ENCODE data around the gene PYCR2. TPM values are rescaled to one million over a fixed set of nuclear protein-coding genes. Genes with fewer than 3 reads are reported as not detected.
"Not testable (repeated sequence)": the region's sequence is repeated elsewhere in the genome, so short reads cannot be mapped to it uniquely, and the experiment has no call there.

The PYCR2 gene
- total RNA-seq: 100 to 1,000 TPM; 106 to 126 TPM

GRCh38 chr1:225923692-225924555 lies at the start of gene PYCR2:
Gene PYCR2 (minus strand): TSS chr1:225924250. CDS start chr1:225924110, 140 bp downstream.
- H3K9me3 Mint-ChIP-seq (ENCODE audit: low read depth): no peaks in the 10 kb centered on the region
- H3K27ac Mint-ChIP-seq: peak within 1 kb of the TSS; percentile 96
- CTCF ChIA-PET: interaction anchor here (0.6 to 2.7 kb wide), 10 partner anchors 12 to 449 kb away, joined by 3 to 18 read pairs (median 4); partner anchors contain the start of genes SRP9 and TMEM63A
- ATAC-seq (peak; percentile 97), DNase-seq (peak; percentile 97)
- intact Hi-C loops (cut with DNase I, micrococcal nuclease): loop anchor here (1.0 to 5.0 kb wide), 11 partner anchors 27 to 496 kb away; partner anchors contain the start of genes TMEM63A (in 2 of the 2), ACBD3 (in 1 of the 2), H3-3A (in 1 of the 2) and LBR (in 1 of the 2)
- peaks cover 54% of the 10 kb centered on the region for H3K4me1 Mint-ChIP-seq
- POLR2A ChIA-PET: interaction anchor here (0.6 to 1.8 kb wide), 4 partner anchors 27 to 146 kb away, joined by 3 to 15 read pairs (median 6); partner anchors contain the start of genes H3-3A, SRP9 and TMEM63A
- H3K27me3 Mint-ChIP-seq: no peaks in the 10 kb centered on the region
- H3K36me3 Mint-ChIP-seq (ENCODE audit: low read depth): peaks cover 36% of the 10 kb centered on the region
- H3K4me3 Mint-ChIP-seq: peak within 1 kb of the TSS; percentile 93

GRCh38 chr1:225973158-225973557 lies 49.1 kb upstream of the PYCR2 start:
- Mint-ChIP-seq H3K4me1 (peaks cover 4% of the 10 kb centered on the region), H3K9me3 (ENCODE audit: low read depth) (no peaks in the 10 kb centered on the region), H3K27ac (no peak overlapping the region), H3K36me3 (ENCODE audit: low read depth) (peaks cover 4% of the 10 kb centered on the region), H3K27me3 (no peaks in the 10 kb centered on the region), H3K4me3 (no peak overlapping the region)
- ChIA-PET CTCF (interaction anchor here (0.9 to 3.0 kb wide), 5 partner anchors 10 to 491 kb away, joined by 3 to 14 read pairs (median 4); no protein-coding TSS in a partner anchor), POLR2A (interaction anchor here (0.6 kb wide), 1 partner anchor 164 kb away, joined by 3 read pairs; no protein-coding TSS in a partner anchor)
- no peak for ATAC-seq
- no peak for DNase-seq
- intact Hi-C loops (cut with DNase I, micrococcal nuclease): loop anchor here (5.0 to 10.0 kb wide), 2 partner anchors 61 to 318 kb away; partner anchors contain the start of gene ENAH (in 1 of the 2)

GRCh38 chr1:225972344-225973152 lies 48.5 kb upstream of the PYCR2 start:
- Mint-ChIP-seq H3K4me1 (peaks cover 4% of the 10 kb centered on the region), H3K4me3 (no peak overlapping the region), H3K36me3 (ENCODE audit: low read depth) (peaks cover 4% of the 10 kb centered on the region), H3K27me3 (no peaks in the 10 kb centered on the region), H3K9me3 (ENCODE audit: low read depth) (no peaks in the 10 kb centered on the region), H3K27ac (no peak overlapping the region)
- ChIA-PET POLR2A (interaction anchor here (0.6 kb wide), 2 partner anchors 37 to 164 kb away, joined by 3 read pairs; no protein-coding TSS in a partner anchor), CTCF (interaction anchor here (0.8 to 3.0 kb wide), 6 partner anchors 9 to 498 kb away, joined by 3 to 14 read pairs (median 4); no protein-coding TSS in a partner anchor)
- no peak for ATAC-seq
- DNase-seq: no peak
- intact Hi-C loops (cut with DNase I, micrococcal nuclease): loop anchor here (5.0 to 10.0 kb wide), 2 partner anchors 60 to 318 kb away; partner anchors contain the start of gene ENAH (in 1 of the 2)

- CTCF ChIA-PET: interaction anchor here (0.6 to 0.9 kb wide), 3 partner anchors 9 to 502 kb away, joined by 3 read pairs; no protein-coding TSS in a partner anchor
- intact Hi-C loops (cut with DNase I, micrococcal nuclease): loop anchor here (5.0 to 10.0 kb wide), 2 partner anchors 58 to 316 kb away; partner anchors contain the start of gene ENAH (in 1 of the 2)
- H3K27ac Mint-ChIP-seq: not testable (repeated sequence)
These were observed 46.6 kb upstream of the PYCR2 start for GRCh38 chr1:225970592-225971157.

GRCh38 chr1:225969751-225970150 lies 45.7 kb upstream of the PYCR2 start:
- H3K4me3 Mint-ChIP-seq; H3K36me3 Mint-ChIP-seq (ENCODE audit: low read depth); ATAC-seq; H3K27me3 Mint-ChIP-seq; H3K4me1 Mint-ChIP-seq; POLR2A ChIA-PET; H3K9me3 Mint-ChIP-seq (ENCODE audit: low read depth); H3K27ac Mint-ChIP-seq; DNase-seq: not testable (repeated sequence)
- intact Hi-C loops (cut with DNase I, micrococcal nuclease): loop anchor here (5.0 to 10.0 kb wide), 2 partner anchors 57 to 315 kb away; partner anchors contain the start of gene ENAH (in 1 of the 2)
- CTCF ChIA-PET: interaction anchor here (1.1 kb wide), 1 partner anchor 9 kb away, joined by 4 read pairs; no protein-coding TSS in a partner anchor

More at GRCh38 chr1:225970592-225971157, 46.6 kb upstream of the PYCR2 start:
- POLR2A ChIA-PET; H3K4me3 Mint-ChIP-seq; H3K4me1 Mint-ChIP-seq; DNase-seq; H3K27me3 Mint-ChIP-seq; H3K9me3 Mint-ChIP-seq (ENCODE audit: low read depth); H3K36me3 Mint-ChIP-seq (ENCODE audit: low read depth); ATAC-seq: not testable (repeated sequence)

GRCh38 chr1:225965231-225965630 lies 41.2 kb upstream of the PYCR2 start:
- H3K4me1 Mint-ChIP-seq: peaks cover 2% of the 10 kb centered on the region
- no peak overlapping the region for H3K27ac Mint-ChIP-seq
- DNase-seq: no peak
- ChIA-PET CTCF (no interaction called here), POLR2A (no interaction called here)
- H3K27me3 Mint-ChIP-seq: peaks cover 2% of the 10 kb centered on the region
- intact Hi-C loops (cut with DNase I, micrococcal nuclease): no loop called here
- no peak for ATAC-seq
- H3K36me3 Mint-ChIP-seq (ENCODE audit: low read depth): no peaks in the 10 kb centered on the region
- no peak overlapping the region for H3K4me3 Mint-ChIP-seq
- no peaks in the 10 kb centered on the region for H3K9me3 Mint-ChIP-seq (ENCODE audit: low read depth)

- Mint-ChIP-seq H3K4me3 (no peak overlapping the region), H3K4me1 (peaks cover 2% of the 10 kb centered on the region), H3K9me3 (ENCODE audit: low read depth) (no peaks in the 10 kb centered on the region), H3K27me3 (peaks cover 2% of the 10 kb centered on the region), H3K36me3 (ENCODE audit: low read depth) (no peaks in the 10 kb centered on the region), H3K27ac (no peak overlapping the region)
- DNase-seq (no peak), ATAC-seq (no peak)
- intact Hi-C loops (cut with DNase I, micrococcal nuclease): no loop called here
- ChIA-PET POLR2A (no interaction called here), CTCF (interaction anchor here (0.7 to 3.6 kb wide), 15 partner anchors 9 to 483 kb away, joined by 3 to 21 read pairs (median 4); no protein-coding TSS in a partner anchor)
These were observed 39.9 kb upstream of the PYCR2 start for GRCh38 chr1:225963735-225964530.

GRCh38 chr1:225962440-225962975 lies 38.5 kb upstream of the PYCR2 start:
- intact Hi-C loops (cut with DNase I, micrococcal nuclease): loop anchor here in 1 of 2 experiments (1.0 kb wide), 1 partner anchor 159 kb away; no protein-coding TSS in a partner anchor
- H3K4me1 Mint-ChIP-seq: peaks cover 2% of the 10 kb centered on the region
- ATAC-seq (peak; percentile 86), DNase-seq (peak; percentile 84)
- ChIA-PET CTCF (interaction anchor here (0.7 to 3.6 kb wide), 24 partner anchors 8 to 676 kb away, joined by 3 to 21 read pairs (median 4); partner anchors contain the start of gene LEFTY1), POLR2A (no interaction called here)
- peaks cover 2% of the 10 kb centered on the region for H3K27me3 Mint-ChIP-seq
- no peaks in the 10 kb centered on the region for H3K36me3 Mint-ChIP-seq (ENCODE audit: low read depth)
- H3K27ac Mint-ChIP-seq: no peak overlapping the region
- H3K4me3 Mint-ChIP-seq: no peak overlapping the region
- H3K9me3 Mint-ChIP-seq (ENCODE audit: low read depth): no peaks in the 10 kb centered on the region

- POLR2A ChIA-PET: no interaction called here
- CTCF ChIA-PET: interaction anchor here (0.6 to 3.6 kb wide), 23 partner anchors 8 to 486 kb away, joined by 3 to 21 read pairs (median 4); partner anchors contain the start of genes LEFTY1 and PYCR2
- Mint-ChIP-seq H3K27me3 (peaks cover 2% of the 10 kb centered on the region), H3K4me3 (no peak overlapping the region), H3K9me3 (ENCODE audit: low read depth) (no peaks in the 10 kb centered on the region), H3K36me3 (ENCODE audit: low read depth) (no peaks in the 10 kb centered on the region), H3K27ac (no peak overlapping the region), H3K4me1 (peaks cover 2% of the 10 kb centered on the region)
- intact Hi-C loops (cut with DNase I, micrococcal nuclease): loop anchor here in 1 of 2 experiments (1.0 kb wide), 1 partner anchor 159 kb away; no protein-coding TSS in a partner anchor
- ATAC-seq (no peak), DNase-seq (no peak)
These were observed 37.8 kb upstream of the PYCR2 start for GRCh38 chr1:225961659-225962439.

Data from activated CD4-positive, alpha-beta T cell treated with anti-CD3 and anti-CD28 coated beads for 36 hours (primary cell).